Measurements from ENCODE around the gene IPO13. TPM values are rescaled to one million over a fixed set of nuclear protein-coding genes. Genes with fewer than 3 reads are reported as not detected.

The IPO13 gene
- total RNA-seq, 1 donor from 2014 or later, result 14.8 TPM

DNA sequence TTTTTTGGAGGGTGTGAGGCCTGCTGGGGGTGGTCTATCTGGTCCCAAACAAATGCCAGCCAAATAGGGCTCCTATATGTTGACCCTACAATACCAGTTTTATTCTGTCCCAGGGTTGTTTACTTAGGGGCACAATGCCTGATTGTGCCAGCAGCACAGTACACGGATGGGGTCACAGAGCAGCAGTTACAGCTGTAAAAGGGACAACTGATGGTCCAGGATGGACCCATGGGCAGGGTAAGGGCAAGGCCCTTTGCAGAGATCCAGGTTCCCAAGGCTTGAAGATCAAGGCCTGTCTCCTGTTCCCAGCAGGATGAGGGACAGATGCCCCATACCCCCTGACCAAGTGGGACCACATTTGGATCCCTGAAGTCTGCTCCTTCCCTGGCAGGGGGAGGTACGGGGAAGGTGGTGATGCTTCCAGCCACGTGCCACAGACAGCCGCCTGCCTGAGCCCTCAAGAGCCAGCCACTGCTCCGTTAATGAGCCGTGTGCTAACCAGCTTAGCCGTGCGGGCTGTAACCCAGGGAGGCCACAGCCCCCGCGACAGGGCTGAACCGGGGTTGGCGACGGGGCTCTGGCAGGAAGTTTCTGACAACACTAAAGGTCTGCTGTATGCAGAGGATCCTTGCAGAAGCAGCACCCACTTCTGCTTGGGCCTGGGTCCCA is 66.3 kb downstream of the IPO13 start:
- no peak for DNase-seq

- no peak for DNase-seq
Observed at GRCh38 chr1:44013949-44014348, 67.2 kb downstream of the IPO13 start.

DNA sequence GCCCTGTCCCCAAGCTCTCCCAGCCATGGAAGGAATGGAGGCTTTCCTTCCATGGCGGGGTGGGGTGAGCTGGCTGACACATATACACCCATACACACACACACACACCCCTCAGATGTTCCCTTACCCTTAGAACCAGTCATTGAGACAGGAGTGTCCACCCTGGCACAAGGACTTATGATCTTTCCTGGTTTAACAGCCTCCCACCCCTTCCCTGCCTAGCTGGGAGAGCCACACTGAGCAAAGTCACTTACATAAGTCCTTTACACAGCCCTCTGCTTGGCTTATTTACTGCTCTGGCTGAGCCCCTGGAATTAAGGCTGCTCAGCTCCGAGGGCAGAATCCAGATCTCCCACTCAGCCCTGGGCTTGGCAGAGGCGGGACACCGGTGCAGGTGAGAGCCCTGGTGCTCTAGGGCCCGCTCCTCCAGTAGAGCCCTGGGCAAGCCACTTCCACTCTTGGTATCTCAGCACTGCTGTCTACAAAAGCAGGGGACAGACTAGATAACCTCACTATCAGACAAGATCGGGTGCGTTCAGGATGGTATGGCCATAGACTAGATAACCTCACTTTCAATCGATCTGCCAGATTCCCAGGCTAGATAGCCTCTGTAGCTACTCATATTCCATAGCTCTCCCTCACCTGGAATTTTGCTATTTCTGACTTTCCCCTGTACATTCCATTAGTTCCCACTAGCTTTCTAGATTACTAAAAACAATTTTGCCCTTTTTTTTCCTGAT is 67.8 kb downstream of the IPO13 start:
- DNase-seq, result no peak

DNA sequence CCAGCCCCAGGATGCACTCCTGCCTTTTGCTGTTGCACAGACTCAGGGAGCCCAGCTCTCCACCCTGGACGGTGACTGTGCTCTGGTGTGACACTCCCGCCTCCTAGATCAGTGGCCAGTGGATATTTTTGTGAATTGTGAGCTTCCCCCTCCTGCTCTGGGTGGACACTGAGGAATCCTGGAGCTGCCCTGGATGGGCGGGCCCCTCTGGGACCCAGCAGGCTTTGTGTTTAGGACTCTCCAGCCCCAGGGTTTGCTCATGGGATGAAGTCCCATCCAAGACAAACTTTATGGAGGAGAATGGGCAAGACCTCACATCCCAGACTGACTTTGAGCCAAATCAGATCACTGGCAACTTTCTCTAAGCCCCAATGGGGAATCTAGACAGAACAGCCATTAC is 68.5 kb downstream of the IPO13 start:
- DNase-seq, result no peak

DNA sequence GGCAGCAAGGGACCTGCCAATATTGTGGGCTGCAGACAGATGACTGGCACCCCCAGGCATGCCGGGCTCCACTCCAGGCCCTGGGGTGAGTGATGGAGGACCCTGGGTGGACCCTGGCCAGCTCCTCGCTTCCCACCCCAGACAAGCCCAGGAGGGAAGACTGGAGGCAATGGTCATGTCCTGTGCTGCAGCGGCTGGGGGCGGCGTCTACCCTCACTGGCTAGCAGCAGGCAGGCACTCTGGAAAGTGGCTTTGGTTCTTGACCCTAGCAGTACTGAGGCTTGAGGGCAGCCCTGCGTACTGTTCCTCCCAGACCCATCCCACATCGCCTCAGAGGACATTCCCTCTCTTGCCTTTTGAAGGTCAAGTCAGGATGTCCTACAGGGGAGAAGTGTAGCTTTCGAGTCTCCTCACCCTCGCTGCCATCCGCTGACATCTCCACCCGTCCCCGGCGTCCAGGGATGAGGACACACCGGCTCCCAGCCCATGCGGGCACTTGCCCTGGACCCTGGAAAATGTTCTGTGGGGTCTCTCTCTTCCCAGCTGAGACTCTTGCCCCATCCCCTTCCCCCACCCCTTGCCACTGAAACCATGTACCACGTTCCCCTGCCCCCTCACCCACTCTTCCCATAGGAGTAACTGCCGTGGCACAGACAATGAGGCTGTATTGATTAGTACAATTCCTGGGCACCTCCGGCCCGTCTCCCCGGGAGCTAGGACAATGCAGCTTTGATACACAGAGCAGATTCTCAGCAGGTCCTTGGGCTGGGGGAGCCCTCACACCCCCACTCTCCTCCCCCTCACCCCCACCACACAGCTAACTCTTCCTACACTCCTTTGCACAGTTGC is 69.5 kb downstream of the IPO13 start:
- no peak for DNase-seq

GRCh38 chr1:44016890-44017400 is 70.2 kb downstream of the IPO13 start:
- no peak for DNase-seq

Other genes starting within 250 kb of the IPO13 start
- gene ST3GAL3, start 239.4 kb upstream of the IPO13 start, total RNA-seq, result 9.0 and 14.6 TPM in 2 replicates
- not detected in 2 replicates for gene ARTN, start 13.1 kb upstream of the IPO13 start, total RNA-seq
- 24.2 and 24.3 TPM in 2 replicates for gene DPH2, start 23.1 kb downstream of the IPO13 start, total RNA-seq
- 64.6 and 99.2 TPM in 2 replicates for gene ATP6V0B, start 28.0 kb downstream of the IPO13 start, total RNA-seq
- gene B4GALT2, start 32.3 kb downstream of the IPO13 start, total RNA-seq, result 50.2 and 64.4 TPM in 2 replicates
- 1.7 and 2.2 TPM in 2 replicates for gene CCDC24, start 44.6 kb downstream of the IPO13 start, total RNA-seq
- 0.23 TPM in 1 of 2 replicates, not detected in the other for gene SLC6A9, start 84.5 kb downstream of the IPO13 start, total RNA-seq
- not detected in 2 replicates for gene KLF17, start 171.9 kb downstream of the IPO13 start, total RNA-seq
- gene KLF18, start 194.7 kb downstream of the IPO13 start, total RNA-seq, result not detected in 2 replicates

All from dermis blood vessel endothelial cell (primary cell).